Urinary bladder (tissue), 4 donors: ENCODE data around the gene BACH1. TPM values are rescaled to one million over a fixed set of nuclear protein-coding genes. Genes with fewer than 3 reads are reported as not detected.
A peak's percentile ranks its signal among the peaks of the same experiment; 100 is the strongest.
"Not testable (repeated sequence)": the region's sequence is repeated elsewhere in the genome, so short reads cannot be mapped to it uniquely, and the experiment has no call there.

Source experiments
- DNase-seq: peaks from one replicate; pipeline ENCODE4 v3.0.0-alpha.2; 2015; ENCODE audit errors: extremely low spot score
- H3K27ac ChIP-seq: one replicate; pipeline ENCODE4 v1.5.1; 2013; ENCODE audit warnings: low read depth, mild to moderate bottlenecking, moderate library complexity
- H3K36me3 ChIP-seq: one replicate; pipeline ENCODE4 v1.6.1; 2013; ENCODE audit warnings: mild to moderate bottlenecking, moderate library complexity; ENCODE audit not compliant: insufficient read depth
- H3K4me1 ChIP-seq: one replicate; pipeline ENCODE4 v1.6.1; 2013; ENCODE audit warnings: mild to moderate bottlenecking, moderate library complexity; ENCODE audit not compliant: insufficient read depth
- H3K4me3 ChIP-seq: one replicate; pipeline ENCODE4 v1.5.1; 2013; ENCODE audit warnings: low read depth, low read length
- WGBS: extraction: QIAGEN DNeasy Blood & Tissue Kit; methylation state at CpG from one replicate; pipeline ENCODE4 v1.1.7; 2013; 5-methylcytosine and 5-hydroxymethylcytosine counted together
- polyA plus RNA-seq: library from polyadenylated mRNA; stranded (reverse); fragments of 200-250 nt; gene quantifications from one replicate; pipeline ENCODE4 v1.2.3, GENCODE V29; 2013
- total RNA-seq: library from RNA; depleted of rRNA; stranded (reverse); fragments of >200 nt; gene quantifications from one replicate; pipeline ENCODE4 v1.2.3, GENCODE V29; 2014
- donor health status: healthy with polysubstance abuse.
- donor health status: healthy.

The BACH1 gene
- total and polyA plus RNA-seq, 2 donors = 11.5 to 116 TPM

- DNase-seq = no peak
- Histone ChIP-seq H3K4me3 (no peak overlapping the region), H3K27ac (no peak overlapping the region), H3K36me3 (no peaks in the 10 kb centered on the region), H3K4me1 (no peaks in the 10 kb centered on the region)
Observed at GRCh38 chr21:29267666-29268065, 31.1 kb upstream of the BACH1 start.

GRCh38 chr21:29271927-29272333 lies 26.8 kb upstream of the BACH1 start:
- H3K27ac ChIP-seq = no peak overlapping the region
- no peaks in the 10 kb centered on the region for H3K36me3 ChIP-seq
- no peaks in the 10 kb centered on the region for H3K4me1 ChIP-seq
- no peak for DNase-seq
- no peak overlapping the region for H3K4me3 ChIP-seq
- 91% methylated on average over 6 of the region's 6 CpGs for WGBS

GRCh38 chr21:29277442-29277841 lies 21.3 kb upstream of the BACH1 start:
- Histone ChIP-seq H3K4me3 (no peak overlapping the region), H3K27ac (no peak overlapping the region), H3K4me1 (no peaks in the 10 kb centered on the region), H3K36me3 (no peaks in the 10 kb centered on the region)
- DNase-seq = no peak

- H3K4me1 ChIP-seq = no peaks in the 10 kb centered on the region
- no peak overlapping the region for H3K4me3 ChIP-seq
- DNase-seq = no peak
Observed at GRCh38 chr21:29279558-29279957, 19.2 kb upstream of the BACH1 start.

GRCh38 chr21:29281801-29282200 lies 16.9 kb upstream of the BACH1 start:
- not testable (repeated sequence) for DNase-seq, H3K27ac ChIP-seq, H3K4me1 ChIP-seq, H3K4me3 ChIP-seq, H3K36me3 ChIP-seq
- 92% methylated on average over 3 of the region's 3 CpGs for WGBS

More at GRCh38 chr21:29279558-29279957, 19.2 kb upstream of the BACH1 start:
- Histone ChIP-seq H3K36me3 (no peaks in the 10 kb centered on the region), H3K27ac (no peak overlapping the region)

- Histone ChIP-seq H3K36me3 (no peaks in the 10 kb centered on the region), H3K4me3 (no peak overlapping the region), H3K27ac (no peak overlapping the region), H3K4me1 (no peaks in the 10 kb centered on the region)
- WGBS = 74% methylated on average over 1 of the region's 1 CpG
- DNase-seq = no peak
Observed at GRCh38 chr21:29287383-29287782, 11.3 kb upstream of the BACH1 start.

DNA sequence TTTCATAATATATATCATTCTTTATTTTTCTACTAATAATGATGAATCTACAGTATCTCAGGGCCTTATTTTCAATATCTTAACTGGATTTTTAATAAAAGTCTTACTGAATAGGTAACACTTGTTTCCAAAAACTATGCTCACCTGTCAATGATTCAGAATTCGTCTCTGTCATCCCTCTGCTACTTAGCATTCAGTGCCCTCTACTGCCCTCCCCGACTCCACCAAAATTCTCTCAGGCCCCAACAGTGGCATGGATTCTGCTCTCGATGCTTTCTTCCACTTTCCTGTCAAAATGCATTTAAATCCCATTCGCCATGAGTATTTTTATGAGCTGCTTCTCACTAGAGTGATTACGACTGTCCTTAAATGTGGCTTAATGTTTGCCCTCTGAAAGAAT lies 10.5 kb upstream of the BACH1 start:
- Histone ChIP-seq H3K4me1 (no peaks in the 10 kb centered on the region), H3K36me3 (no peaks in the 10 kb centered on the region), H3K4me3 (no peak overlapping the region), H3K27ac (no peak overlapping the region)
- no peak for DNase-seq
- WGBS = 82% methylated on average over 5 of the region's 5 CpGs

GRCh38 chr21:29289317-29289716 lies 9.4 kb upstream of the BACH1 start:
- no peaks in the 10 kb centered on the region for H3K4me1 ChIP-seq
- WGBS = 77% methylated on average over 4 of the region's 4 CpGs
- no peak for DNase-seq

DNA sequence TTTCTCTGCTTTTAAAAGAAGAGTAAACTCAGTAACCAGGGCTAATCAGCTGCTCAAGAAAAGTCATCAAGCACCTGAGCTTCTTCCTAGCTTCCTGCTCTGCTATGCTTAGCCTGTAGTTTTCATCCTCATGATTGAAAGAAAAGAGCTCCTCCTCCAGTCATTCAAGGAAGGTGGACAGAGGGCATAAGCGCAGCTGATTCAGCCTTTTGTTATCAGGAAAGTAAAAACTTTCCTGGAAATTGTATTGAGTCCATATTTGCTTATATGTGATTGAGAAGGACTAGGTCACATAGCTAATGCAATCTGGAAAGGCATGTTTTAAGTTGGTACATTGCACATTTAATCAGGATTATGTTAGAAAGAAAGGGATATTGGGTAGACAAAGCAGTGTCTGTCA lies 8.5 kb upstream of the BACH1 start:
- H3K27ac ChIP-seq = no peak overlapping the region
- H3K4me1 ChIP-seq = no peaks in the 10 kb centered on the region
- no peak for DNase-seq
- WGBS = 88% methylated on average over 1 of the region's 1 CpG
- no peaks in the 10 kb centered on the region for H3K36me3 ChIP-seq
- H3K4me3 ChIP-seq = no peak overlapping the region

More at GRCh38 chr21:29289317-29289716, 9.4 kb upstream of the BACH1 start:
- no peak overlapping the region for H3K4me3 ChIP-seq
- no peak overlapping the region for H3K27ac ChIP-seq
- H3K36me3 ChIP-seq = no peaks in the 10 kb centered on the region

DNA sequence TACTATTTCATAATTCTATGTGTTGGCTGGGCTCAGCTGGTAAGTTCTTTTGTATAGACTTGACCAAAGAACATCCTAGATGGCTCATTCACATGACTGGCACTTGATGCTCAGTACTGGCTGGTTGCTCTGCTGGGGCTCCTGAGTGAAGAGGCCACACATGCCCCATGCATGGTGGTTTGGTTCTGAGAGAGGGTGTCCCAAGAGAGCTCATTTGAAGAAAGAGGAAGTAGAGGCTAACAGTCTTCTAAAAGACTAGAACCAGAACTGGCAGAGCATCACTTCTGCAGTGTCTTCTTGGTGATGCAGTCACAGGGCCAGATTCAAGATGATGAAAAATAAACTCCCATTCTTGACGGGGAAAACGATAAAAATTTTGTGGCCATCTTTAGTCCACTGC lies 5.2 kb upstream of the BACH1 start:
- no peaks in the 10 kb centered on the region for H3K36me3 ChIP-seq
- no peaks in the 10 kb centered on the region for H3K4me1 ChIP-seq
- no peak overlapping the region for H3K27ac ChIP-seq
- H3K4me3 ChIP-seq = no peak overlapping the region
- 96% methylated on average over 2 of the region's 2 CpGs for WGBS
- DNase-seq = no peak

GRCh38 chr21:29295066-29295650 lies 3.6 kb upstream of the BACH1 start:
- no peak for DNase-seq
- H3K4me1 ChIP-seq = no peaks in the 10 kb centered on the region
- H3K4me3 ChIP-seq = no peak overlapping the region
- no peak overlapping the region for H3K27ac ChIP-seq
- H3K36me3 ChIP-seq = no peaks in the 10 kb centered on the region
- 90% methylated on average over 9 of the region's 9 CpGs for WGBS

DNA sequence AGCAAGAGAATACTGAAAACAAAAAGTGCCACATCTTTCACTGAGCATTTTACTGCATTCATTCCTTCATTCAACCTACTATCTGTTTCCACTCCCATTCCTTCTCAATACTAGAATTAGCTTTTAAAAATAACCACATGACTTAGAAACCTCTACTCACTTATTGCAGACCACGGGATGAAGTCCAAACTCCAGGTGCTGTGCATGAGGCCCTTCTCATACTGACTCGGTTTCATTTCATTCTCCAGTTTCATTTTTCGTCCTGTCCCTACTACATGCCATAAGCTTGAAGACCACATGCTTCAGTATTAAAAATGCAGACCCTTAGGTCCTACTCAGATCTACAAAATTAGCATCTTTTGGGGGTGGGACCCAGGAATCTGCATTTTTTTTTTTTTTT lies 2.3 kb upstream of the BACH1 start:
- Histone ChIP-seq H3K27ac (no peak overlapping the region), H3K4me1 (no peaks in the 10 kb centered on the region), H3K4me3 (no peak overlapping the region), H3K36me3 (no peaks in the 10 kb centered on the region)
- DNase-seq = no peak
- WGBS = 91% methylated on average over 3 of the region's 3 CpGs

DNA sequence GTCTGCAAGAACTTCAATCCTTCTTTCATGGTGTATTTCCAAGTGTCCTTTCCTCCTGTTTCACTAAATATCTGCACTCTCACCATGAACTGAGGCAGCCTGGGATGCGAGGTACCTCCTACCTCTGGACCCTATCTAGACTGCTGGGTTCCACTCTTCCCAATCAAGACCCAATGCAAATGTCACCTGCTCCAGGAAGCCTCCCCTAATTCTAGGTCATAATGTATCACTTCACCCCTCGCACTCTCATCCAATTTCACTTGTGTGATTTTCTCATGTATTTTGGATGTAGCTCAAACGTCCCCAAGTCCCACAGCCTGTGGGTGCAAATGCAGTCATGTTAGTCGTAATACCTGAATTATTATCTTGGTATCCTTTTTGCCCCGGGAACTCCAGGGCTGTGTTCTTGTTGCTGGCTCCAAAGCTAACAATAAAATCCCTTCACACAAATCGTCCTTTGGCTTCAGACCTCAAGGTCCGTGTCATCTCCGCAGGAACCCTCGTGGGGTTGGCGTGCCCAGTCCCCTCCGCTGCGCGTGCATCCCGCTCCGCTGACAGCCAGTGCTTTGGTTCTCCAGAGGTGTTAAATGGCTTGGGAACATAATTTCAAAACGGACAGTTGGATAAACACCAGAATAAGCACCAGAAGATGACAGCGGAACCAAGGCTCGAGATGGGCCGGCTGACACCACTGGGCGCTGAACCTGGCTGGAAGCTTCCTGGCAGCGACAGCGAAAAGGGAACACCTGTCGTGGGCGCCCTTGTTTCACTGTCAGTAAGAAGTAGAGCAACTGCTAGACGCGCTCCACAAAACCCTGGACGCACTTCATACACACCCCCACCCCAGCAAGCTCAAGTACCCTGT lies 1.0 kb upstream of the BACH1 start:
- DNase-seq = no peak
- peak overlapping the region; percentile 91 for H3K4me3 ChIP-seq
- H3K27ac ChIP-seq = no peak overlapping the region
- H3K36me3 ChIP-seq = no peaks in the 10 kb centered on the region
- peaks cover 2% of the 10 kb centered on the region for H3K4me1 ChIP-seq
- 83% methylated on average over 27 of the region's 27 CpGs for WGBS
